HG02642 (cell line): ENCODE data around the gene ARL4D.
"Not testable (repeated sequence)": the region's sequence is repeated elsewhere in the genome, so short reads cannot be mapped to it uniquely, and the experiment has no call there.

Experiments used
- ATAC-seq: cut with Tn5 transposase; IDR thresholded peaks from one replicate; pipeline ENCODE4 v1.9.1; 2021; ENCODE audit warnings: mild to moderate bottlenecking; ENCODE audit not compliant: unreplicated experiment, poor library complexity

Gene ARL4D

GRCh38 chr17:43418441-43419374 is 19.9 kb downstream of the ARL4D start:
- no peak for ATAC-seq

DNA sequence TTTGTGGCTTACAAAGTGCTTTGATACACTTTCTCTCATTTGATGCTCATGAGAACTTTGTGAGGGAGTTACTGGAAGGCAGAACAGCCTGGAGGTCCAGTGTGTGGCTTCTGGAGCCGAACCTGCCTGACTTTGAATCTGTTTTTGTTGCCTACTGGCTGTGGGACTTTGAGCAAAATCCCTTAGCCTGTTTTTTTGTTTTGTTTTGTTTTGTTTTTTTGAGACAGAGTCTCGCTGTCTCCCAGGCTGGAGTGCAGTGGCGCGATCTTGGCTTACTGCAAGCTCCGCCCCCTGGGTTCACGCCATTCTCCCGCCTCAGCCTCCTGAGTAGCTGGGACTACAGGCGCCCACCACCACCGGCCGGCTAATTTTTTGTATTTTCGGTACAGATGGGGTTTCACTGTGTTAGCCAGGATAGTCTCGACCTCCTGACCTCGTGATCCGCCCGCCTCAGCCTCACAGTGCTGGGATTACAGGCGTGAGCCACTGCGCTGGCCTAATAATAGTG is 20.6 kb downstream of the ARL4D start:
- ATAC-seq, result not testable (repeated sequence)

GRCh38 chr17:43423777-43424455 is 25.1 kb downstream of the ARL4D start:
- no peak for ATAC-seq

- ATAC-seq, result no peak
Observed at GRCh38 chr17:43427362-43428043, 28.7 kb downstream of the ARL4D start.

DNA sequence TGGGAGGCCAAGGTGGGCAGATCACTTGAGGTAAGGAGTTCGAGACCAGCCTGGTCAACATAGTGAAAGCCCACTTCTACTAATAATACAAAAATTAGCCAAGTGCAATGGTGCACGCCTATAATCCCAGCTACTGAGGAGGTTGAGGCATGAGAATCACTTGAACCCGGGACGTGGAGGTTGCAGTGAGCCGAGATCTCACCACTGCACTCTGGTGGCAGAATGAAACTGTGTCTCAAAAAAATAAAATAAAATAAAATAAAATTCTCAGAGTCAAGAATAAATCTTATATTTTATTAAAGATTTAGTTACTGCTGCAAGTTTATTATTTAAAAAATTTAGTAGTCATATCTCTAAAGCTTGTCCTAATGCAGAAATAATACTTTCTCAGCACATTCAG is 29.7 kb downstream of the ARL4D start:
- ATAC-seq, result no peak

GRCh38 chr17:43430936-43431713 is 32.3 kb downstream of the ARL4D start:
- no peak for ATAC-seq

DNA sequence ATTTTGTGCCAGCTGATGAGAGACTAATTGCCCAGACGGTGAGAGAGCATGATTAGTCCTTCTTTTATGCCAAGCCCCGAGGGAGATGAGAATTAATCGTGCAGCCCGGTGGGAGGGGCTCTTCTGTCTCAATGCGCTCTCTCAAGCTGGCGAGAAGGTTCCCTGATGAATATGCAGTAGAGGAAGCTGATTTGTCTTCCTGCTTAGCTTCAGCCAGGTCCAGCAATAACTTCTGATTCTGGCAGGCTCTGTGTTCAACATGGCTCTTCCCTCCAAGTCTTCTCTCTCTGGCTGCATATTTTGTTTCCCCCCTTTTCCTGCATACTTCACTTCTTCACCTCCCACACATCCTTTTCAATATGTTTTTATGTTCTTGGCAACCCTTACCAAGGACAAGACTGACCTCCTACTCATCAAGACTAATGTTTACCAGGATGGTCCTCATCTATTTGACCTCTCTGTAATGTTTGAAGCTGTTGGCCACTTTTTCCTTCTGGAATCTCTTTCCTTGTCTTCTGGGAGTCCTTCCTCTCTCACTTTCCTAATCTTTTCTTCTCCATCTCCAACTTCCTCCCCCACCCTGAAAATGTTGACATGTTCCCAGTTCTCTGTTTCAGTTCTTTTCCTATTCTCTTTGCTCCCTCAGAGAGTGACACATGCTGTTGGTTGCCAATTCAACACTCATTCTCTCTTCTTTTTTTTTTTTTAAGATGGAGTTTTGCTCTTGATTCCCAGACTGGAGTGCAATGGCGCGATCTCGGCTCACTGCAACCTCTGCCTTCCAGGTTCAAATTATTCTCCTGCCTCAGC is 33.1 kb downstream of the ARL4D start:
- no peak for ATAC-seq

GRCh38 chr17:43434902-43435319 is 36.1 kb downstream of the ARL4D start:
- ATAC-seq, result no peak

DNA sequence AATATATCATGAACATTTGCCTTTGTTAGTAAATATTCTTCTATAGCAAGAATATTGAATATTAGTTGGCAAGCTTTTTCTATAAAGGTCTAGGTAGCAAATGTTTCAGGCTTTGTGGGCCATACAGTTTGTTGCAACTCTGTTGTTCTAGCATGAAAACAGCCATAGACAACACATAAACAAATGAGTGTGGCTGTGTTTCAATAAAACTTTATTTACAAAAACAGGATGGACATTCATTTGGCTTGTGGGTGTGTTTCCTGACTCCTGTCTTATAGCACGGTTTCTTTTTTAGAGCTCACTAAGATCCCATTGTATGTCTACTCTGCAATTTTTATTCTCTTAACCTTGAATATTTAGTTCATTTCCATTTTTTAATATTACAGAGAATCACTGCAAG is 39.0 kb downstream of the ARL4D start:
- ATAC-seq, result no peak

DNA sequence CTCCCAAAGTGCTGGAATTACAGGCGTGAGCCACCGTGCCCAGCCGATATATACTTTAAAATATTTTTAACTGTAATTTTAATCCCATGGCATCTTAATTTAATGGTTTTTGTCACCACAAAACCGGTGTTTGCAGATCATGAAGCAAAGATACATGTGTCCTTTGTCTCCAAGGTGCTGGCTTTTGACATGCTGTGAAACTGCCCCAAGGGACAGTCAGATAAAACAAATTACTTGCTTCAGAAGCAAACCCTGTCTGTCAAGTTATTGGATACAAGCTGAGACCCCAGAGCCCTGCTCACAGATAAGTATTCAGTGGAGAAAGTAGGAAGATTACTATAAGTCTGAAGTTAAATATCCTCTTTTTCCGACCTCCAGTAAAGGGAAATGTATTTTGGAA is 39.8 kb downstream of the ARL4D start:
- ATAC-seq, result no peak

DNA sequence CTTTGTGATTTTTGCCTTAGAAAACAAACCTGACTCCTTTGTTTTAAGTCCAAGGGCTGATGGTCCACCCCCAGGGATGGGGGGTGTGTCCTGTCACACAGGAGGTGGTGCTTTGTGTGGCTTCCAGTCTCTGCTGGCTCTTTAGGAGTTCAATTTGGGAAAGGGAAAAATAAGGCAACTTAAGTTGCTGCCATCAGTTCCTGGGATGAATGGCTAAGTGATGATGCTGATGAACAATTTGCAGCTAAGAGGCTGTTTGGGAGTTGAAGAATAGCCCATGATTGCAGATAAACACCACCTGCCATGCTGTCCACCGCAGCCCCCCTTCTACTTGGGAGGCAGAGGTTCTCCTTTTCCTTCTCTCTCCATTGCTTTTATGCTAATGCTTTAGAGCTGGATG is 40.2 kb downstream of the ARL4D start:
- ATAC-seq, result no peak

- ATAC-seq, result no peak
Observed at GRCh38 chr17:43442711-43443110, 43.9 kb downstream of the ARL4D start.

- ATAC-seq, result no peak
Observed at GRCh38 chr17:43443381-43443780, 44.6 kb downstream of the ARL4D start.

- ATAC-seq, result no peak
Observed at GRCh38 chr17:43444223-43445008, 45.6 kb downstream of the ARL4D start.

GRCh38 chr17:43445009-43445589 is 46.3 kb downstream of the ARL4D start:
- no peak for ATAC-seq

DNA sequence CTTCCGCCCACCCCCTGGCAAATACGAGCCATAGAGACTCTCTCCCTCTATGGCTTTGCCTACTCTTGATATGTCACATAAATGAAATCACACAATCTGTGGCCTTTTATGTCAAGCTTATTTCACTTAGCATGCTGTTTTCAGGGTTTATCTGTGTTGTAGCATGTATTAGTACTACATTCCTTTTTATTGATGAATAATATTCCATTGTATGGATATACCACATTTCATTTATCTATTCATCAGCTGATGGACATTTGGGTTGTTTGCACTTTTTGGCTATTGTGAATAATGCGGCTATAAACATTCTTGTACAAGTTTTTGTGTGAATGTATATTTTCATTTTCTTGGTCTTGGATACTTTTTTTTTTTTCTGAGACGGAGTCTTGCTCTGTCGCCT is 48.0 kb downstream of the ARL4D start:
- ATAC-seq, result no peak

DNA sequence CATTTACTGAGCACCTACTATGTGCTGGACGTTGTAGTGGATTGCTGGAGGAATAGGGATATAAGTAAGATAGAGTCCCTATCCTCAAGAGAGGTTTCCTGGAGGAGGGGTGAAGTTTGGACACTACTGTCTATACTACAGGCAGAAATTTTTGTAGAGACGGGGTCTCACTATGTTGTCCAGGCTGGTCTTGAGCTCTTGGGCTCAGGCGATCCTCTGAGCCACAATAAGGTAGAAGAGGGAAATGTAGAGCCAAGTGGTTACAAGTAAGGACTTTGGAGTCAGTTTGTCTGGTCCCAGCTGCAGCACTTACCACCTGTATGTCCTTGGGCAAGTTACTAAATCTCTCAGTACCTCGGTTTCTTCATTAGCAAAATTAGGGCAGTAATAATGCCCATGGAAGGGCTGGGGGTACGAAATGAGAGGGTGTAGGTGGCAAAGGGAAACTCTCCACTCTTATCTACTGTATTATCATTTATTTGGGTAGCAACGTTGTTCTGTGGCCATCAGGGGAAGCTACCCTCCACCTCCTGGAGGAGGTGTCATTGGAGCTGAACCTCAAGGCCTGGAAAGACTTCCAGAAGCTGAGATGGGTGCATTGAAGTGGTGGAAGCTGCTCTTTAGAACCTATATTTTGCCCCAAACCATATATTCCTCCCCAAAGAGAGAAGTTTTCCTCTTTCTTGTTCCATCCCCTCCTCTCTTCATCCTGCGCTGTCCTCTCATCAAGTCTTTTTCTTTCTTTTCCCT is 50.1 kb downstream of the ARL4D start:
- no peak for ATAC-seq
